Pancreas (tissue), 10 donors: Measurements from ENCODE around the gene LSM14B. TPM values are rescaled to one million over a fixed set of nuclear protein-coding genes. Genes with fewer than 3 reads are reported as not detected.
A peak's percentile ranks its signal among the peaks of the same experiment; 100 is the strongest.
"Not testable (repeated sequence)": the region's sequence is repeated elsewhere in the genome, so short reads cannot be mapped to it uniquely, and the experiment has no call there.

Experiments
- ATAC-seq, 4 donors: fragments of 200-7000 bp; cut with Tn5 transposase; one replicate each; pipeline versions ENCODE4 v1.8.0 to v1.9.1; 2020; ENCODE audit warnings: mild to moderate bottlenecking in 4 of 4, moderate library complexity in 4 of 4
- DNase-seq, 6 donors: peaks; one replicate each; pipeline ENCODE4 v3.0.0-alpha.2; 2020
- FAIRE-seq: peaks from 2 replicates; lab custom pipeline; 2012; peaks lifted over from hg19 to GRCh38; lab: Jason Lieb, UNC
- H3K27ac ChIP-seq, 4 donors: fragments of 200-600 bp; sonication (generic); 1 replicate in 3 of 4; 2 replicates in 1 of 4; pipeline versions ENCODE4 v1.5.0 to v1.8.0; 2020
- H3K27me3 ChIP-seq, 4 donors: fragments of 200-600 bp; one replicate each; pipeline ENCODE4 v1.8.0; 2021
- H3K36me3 ChIP-seq, 3 donors: fragments of 200-600 bp; sonication (generic) in 1 of 3; one replicate each; pipeline versions ENCODE4 v1.5.0 to v1.8.0; 2020 to 2021
- H3K4me1 ChIP-seq, 3 donors: fragments of 200-600 bp; one replicate each; pipeline ENCODE4 v1.8.0; 2021
- H3K4me3 ChIP-seq, 4 donors: fragments of 200-600 bp; sonication (generic) in 2 of 4; one replicate each; pipeline versions ENCODE4 v1.5.0 to v1.8.0; 2020 to 2021
- H3K9me3 ChIP-seq, 4 donors: fragments of 200-600 bp; one replicate each; pipeline ENCODE4 v1.8.0; 2021
- WGBS, 2 donors: extraction: QIAGEN DNeasy Blood & Tissue Kit; methylation state at CpG; one replicate each; pipeline ENCODE4 v1.1.7; 2013; 5-methylcytosine and 5-hydroxymethylcytosine counted together
- intact Hi-C, 3 donors: fragments of 100-400 bp; cut with DNase I; formaldehyde crosslinking; loops; one replicate each; pipeline versions ENCODE4 v1.11.1 to v1.14.2; 2022
- polyA plus RNA-seq, 2 donors: library from polyadenylated mRNA; stranded (reverse); fragments of 200-250 nt; gene quantifications; one replicate each; pipeline ENCODE4 v1.2.3, GENCODE V29; 2013
- total RNA-seq, 6 donors: library from RNA; stranded (reverse); fragmentation: NEBNext Ultra II Directional in 4 of 6; extraction: Animal tissue kit (Norgen Biotek cat#: 25700) in 4 of 6; gene quantifications; one replicate each; pipeline versions ENCODE4 v1.2.1 to v1.2.4, GENCODE V29; 2021 to 2023
- TF ChIP-seq, protein P1 (sequence below), 4 donors: fragments of 200-600 bp; sonication (generic) in 3 of 4; IDR thresholded peaks; one replicate each; pipeline versions ENCODE4 v1.5.0 to v1.8.0; 2021; ENCODE audit warnings: antibody characterized with exemption in 4 of 4
- donor health status: healthy with polysubstance abuse.
- donor health status: DM: no; HTN: no; CAD: no; lungs with moderate emphysema.
- donor health status: DM: no; HTN: no; CAD: no.
- donor health status: control.
- donor health status: control.
- donor health status: Bipolar disorder and iron deficiency.
- donor health status: DM: yes; HTN: yes; CAD: no.
- donor health status: DM: no; HTN: no; CAD: no.
- donor health status: DM: no; HTN: no; CAD: no.
- donor health status: DM: yes; HTN: yes; CAD: no.

The LSM14B gene
- total and polyA plus RNA-seq, 8 donors = 8.4 to 20.1 (median 16.7) TPM

DNA sequence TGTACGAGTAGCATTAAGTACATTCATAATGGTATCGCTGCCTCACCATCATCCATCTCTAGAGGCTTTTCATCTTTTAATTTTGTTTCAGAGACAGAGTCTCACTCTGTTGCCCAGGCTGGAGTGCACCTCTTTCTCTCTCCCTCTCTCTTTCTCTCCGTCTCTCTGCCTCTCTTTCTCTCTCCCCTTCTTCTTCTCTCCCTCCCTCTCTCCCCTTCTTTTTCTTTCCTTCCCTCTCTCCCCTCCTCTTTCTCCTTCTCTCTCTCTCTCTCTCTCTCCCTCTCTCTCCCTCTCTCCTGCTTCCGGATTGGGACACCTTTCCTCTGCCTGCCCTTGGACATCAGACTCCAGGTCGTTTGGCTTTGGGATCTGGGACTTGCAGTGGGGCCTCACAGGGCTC lies 39.0 kb upstream of the LSM14B start:
- intact Hi-C loops = no loop called here
- 63% methylated on average over 5 of the region's 5 CpGs for whole genome bisulfite sequencing, 2 donors
- H3K27ac ChIP-seq = no peak overlapping the region

DNA sequence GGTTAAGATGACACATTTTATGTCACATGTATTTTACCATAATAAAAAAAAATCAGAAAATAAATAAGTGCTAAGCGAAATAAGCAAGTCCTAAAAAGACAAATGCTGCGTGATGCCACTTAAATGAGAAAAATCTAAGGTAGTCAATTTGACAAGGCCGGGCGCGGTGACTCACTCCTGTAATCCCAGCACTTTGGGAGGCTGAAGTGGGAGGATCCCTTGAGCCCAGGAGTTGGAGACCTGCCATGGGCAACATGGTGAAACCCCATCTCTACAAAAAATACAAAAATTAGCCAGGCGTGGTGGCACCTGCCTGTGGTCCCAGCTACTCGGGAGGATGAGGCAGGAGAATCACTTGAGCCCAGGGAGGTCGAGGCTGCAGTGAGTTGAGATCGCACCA lies 38.1 kb upstream of the LSM14B start:
- ATAC-seq, intact Hi-C loops: not testable (repeated sequence)
- WGBS, 2 donors = 91 to 97% methylated on average over 9 of the region's 9 CpGs

More for the DNA sequence above, 39.0 kb upstream of the LSM14B start:
- Histone ChIP-seq H3K4me3 (no peak overlapping the region), H3K36me3 (no peaks in the 10 kb centered on the region), H3K27me3 (no peaks in the 10 kb centered on the region), H3K9me3 (no peaks in the 10 kb centered on the region), H3K4me1 (no peaks in the 10 kb centered on the region)
- no peak for DNase-seq
- TF ChIP-seq, protein P1, sequence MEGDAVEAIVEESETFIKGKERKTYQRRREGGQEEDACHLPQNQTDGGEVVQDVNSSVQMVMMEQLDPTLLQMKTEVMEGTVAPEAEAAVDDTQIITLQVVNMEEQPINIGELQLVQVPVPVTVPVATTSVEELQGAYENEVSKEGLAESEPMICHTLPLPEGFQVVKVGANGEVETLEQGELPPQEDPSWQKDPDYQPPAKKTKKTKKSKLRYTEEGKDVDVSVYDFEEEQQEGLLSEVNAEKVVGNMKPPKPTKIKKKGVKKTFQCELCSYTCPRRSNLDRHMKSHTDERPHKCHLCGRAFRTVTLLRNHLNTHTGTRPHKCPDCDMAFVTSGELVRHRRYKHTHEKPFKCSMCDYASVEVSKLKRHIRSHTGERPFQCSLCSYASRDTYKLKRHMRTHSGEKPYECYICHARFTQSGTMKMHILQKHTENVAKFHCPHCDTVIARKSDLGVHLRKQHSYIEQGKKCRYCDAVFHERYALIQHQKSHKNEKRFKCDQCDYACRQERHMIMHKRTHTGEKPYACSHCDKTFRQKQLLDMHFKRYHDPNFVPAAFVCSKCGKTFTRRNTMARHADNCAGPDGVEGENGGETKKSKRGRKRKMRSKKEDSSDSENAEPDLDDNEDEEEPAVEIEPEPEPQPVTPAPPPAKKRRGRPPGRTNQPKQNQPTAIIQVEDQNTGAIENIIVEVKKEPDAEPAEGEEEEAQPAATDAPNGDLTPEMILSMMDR (IDR thresholded peaks at IDR 0.05) = no peak
- FAIRE-seq = no peak
- no peak for ATAC-seq

DNA sequence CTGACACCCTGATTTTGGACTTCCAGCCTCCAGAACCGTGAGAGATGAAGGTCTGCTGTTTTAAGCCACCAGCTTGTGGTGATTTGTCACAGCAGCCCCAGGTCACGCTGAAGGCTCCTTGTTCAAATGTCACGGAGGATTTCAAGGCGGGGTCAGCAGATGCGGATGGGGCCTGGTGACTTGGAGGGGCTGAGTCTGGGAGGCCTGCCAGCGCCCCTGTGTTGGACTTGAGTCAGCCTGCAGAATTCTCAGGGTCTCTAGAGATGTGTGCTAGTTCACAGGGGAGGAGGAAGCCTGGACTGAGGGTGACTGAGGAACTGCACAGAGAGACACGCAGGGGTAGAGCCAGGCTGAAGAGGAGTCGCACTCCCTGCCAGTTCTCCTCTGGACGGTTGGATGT lies 37.1 kb upstream of the LSM14B start:
- TF ChIP-seq, protein P1 (IDR thresholded peaks at IDR 0.05) = no peak
- no peaks in the 10 kb centered on the region for H3K36me3 ChIP-seq
- intact Hi-C loops = no loop called here
- no peaks in the 10 kb centered on the region for H3K27me3 ChIP-seq
- WGBS, 2 donors = 75 to 77% methylated on average over 9 of the region's 9 CpGs
- ATAC-seq = no peak
- no peaks in the 10 kb centered on the region for H3K4me1 ChIP-seq
- no peaks in the 10 kb centered on the region for H3K9me3 ChIP-seq
- no peak for FAIRE-seq
- H3K4me3 ChIP-seq = no peak overlapping the region
- no peak for DNase-seq
- H3K27ac ChIP-seq = no peak overlapping the region

More for the DNA sequence above, 38.1 kb upstream of the LSM14B start:
- not testable (repeated sequence) for H3K4me3 ChIP-seq, H3K27ac ChIP-seq, FAIRE-seq, H3K4me1 ChIP-seq, H3K27me3 ChIP-seq, H3K36me3 ChIP-seq, DNase-seq, H3K9me3 ChIP-seq

DNA sequence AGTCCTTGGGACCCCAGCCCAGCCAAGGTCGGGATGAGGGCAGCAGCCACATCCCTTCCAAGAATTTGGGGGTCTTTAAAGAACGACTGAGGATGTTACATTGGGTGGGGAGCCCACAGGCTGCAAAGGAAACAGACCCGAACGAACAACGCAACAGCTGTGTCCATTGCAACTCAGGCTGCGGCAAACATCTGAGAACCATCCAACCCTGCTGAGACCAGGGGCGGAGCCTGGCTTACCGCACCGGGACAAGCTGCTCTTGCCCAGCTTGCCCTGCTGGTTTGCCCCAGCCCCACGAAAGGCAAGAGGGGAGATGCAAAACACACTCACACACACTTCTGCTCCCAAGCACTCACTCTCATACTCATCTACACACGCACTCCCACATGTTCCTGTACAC lies 35.0 kb upstream of the LSM14B start:
- Histone ChIP-seq H3K4me1 (no peaks in the 10 kb centered on the region), H3K27ac (no peak overlapping the region), H3K27me3 (no peaks in the 10 kb centered on the region), H3K36me3 (no peaks in the 10 kb centered on the region), H3K4me3 (no peak overlapping the region), H3K9me3 (no peaks in the 10 kb centered on the region)
- intact Hi-C loops = no loop called here
- DNase-seq (no peak), ATAC-seq (peak in 2 of 4 donors; percentile 40 to 51), FAIRE-seq (no peak)
- 19 to 34% methylated on average over 11 of the region's 11 CpGs for WGBS, 2 donors
- TF ChIP-seq, protein P1 (IDR thresholded peaks at IDR 0.05) = no peak

DNA sequence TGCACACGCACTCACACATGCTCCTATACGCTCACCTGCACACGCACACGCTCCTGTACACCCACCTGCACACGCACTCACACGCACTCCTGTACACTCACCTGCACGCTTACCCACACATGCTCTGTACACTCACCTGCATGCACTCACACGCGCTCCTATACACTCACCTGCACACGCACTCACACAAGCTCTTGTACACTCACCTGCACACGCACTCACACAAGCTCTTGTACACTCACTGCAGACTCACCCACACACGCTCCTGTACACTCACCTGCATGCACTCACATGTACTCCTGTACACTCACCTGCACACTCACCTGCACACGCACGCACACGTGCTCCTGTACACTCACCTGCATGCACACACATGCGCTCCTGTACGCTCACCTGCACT lies 34.6 kb upstream of the LSM14B start:
- FAIRE-seq (no peak), ATAC-seq (no peak)
- H3K4me1 ChIP-seq = no peaks in the 10 kb centered on the region

More for the DNA sequence above, 34.6 kb upstream of the LSM14B start:
- no peaks in the 10 kb centered on the region for H3K9me3 ChIP-seq
- H3K27me3 ChIP-seq = no peaks in the 10 kb centered on the region
- WGBS, 2 donors = 82 to 92% methylated on average over 17 of the region's 17 CpGs
- intact Hi-C loops = no loop called here
- TF ChIP-seq, protein P1 (IDR thresholded peaks at IDR 0.05) = no peak
- H3K4me3 ChIP-seq = no peak overlapping the region
- no peak overlapping the region for H3K27ac ChIP-seq
- DNase-seq = no peak
- H3K36me3 ChIP-seq = no peaks in the 10 kb centered on the region
